SK-N-SH (cell line): Measurements from ENCODE around the gene KIF16B. TPM values are rescaled to one million over a fixed set of nuclear protein-coding genes. Genes with fewer than 3 reads are reported as not detected.

Experiments
- CTCF ChIA-PET: fragments of 300-600, 350-600 bp; formaldehyde crosslinking; extraction: SDS; loops from one replicate; lab custom pipeline; 2021; lab: Yijun Ruan, JAX
- POLR2A ChIA-PET: fragments of 350-600 bp; sonication (Branson Sonifier 250); formaldehyde crosslinking; extraction: SDS; loops from one replicate; lab custom pipeline; 2020; ENCODE audit warnings: antibody characterized with exemption, inconsistent platforms; lab: Yijun Ruan, JAX
- DNase-seq: peaks from one replicate; pipeline ENCODE4 v3.0.0; 2012
- H2AFZ ChIP-seq: fragments of 200-600 bp; sonication (generic); 2 replicates; pipeline ENCODE4 v1.8.1; 2016; ENCODE audit warnings: antibody characterized with exemption, mild to moderate bottlenecking, low read depth
- H3F3A ChIP-seq: fragments of 200-600 bp; sonication (generic); replicated peaks from 2 replicates; pipeline ENCODE3; 2016; ENCODE audit warnings: antibody characterized with exemption, mild to moderate bottlenecking; ENCODE audit not compliant: insufficient read depth
- H3K27ac ChIP-seq, 2 experiments: fragments of 200-500 bp in 1 of 2; fragments of 200-600 bp in 1 of 2; sonication (Bioruptor generic) in 1 of 2; sonication (generic), shearing (Covaris generic) in 1 of 2; 2 replicates each; pipeline versions ENCODE4 v1.5.1 to v1.6.1; 2014 to 2016; ENCODE audit warnings: low read depth in 2 of 2, inconsistent platforms in 1 of 2, low read length in 1 of 2, mild to moderate bottlenecking in 1 of 2, mixed read lengths in 1 of 2
- H3K27me3 ChIP-seq: fragments of 200-600 bp; sonication (generic), shearing (Covaris generic); 2 replicates; pipeline ENCODE4 v1.6.1; 2016; ENCODE audit warnings: mixed run types; ENCODE audit not compliant: insufficient read depth
- H3K36me3 ChIP-seq, 2 experiments: fragments of 200-500 bp in 1 of 2; fragments of 200-600 bp in 1 of 2; sonication (Bioruptor generic) in 1 of 2; sonication (generic) in 1 of 2; replicated peaks in 1 of 2; 2 replicates each; pipeline versions ENCODE3 to v1.5.1; 2014 to 2016; ENCODE audit warnings: low read length in 1 of 2, mild to moderate bottlenecking in 1 of 2; ENCODE audit not compliant: insufficient read depth in 2 of 2, control insufficient read depth in 1 of 2
- H3K4me1 ChIP-seq, 2 experiments: fragments of 200-500 bp in 1 of 2; fragments of 200-600 bp in 1 of 2; sonication (Bioruptor generic) in 1 of 2; sonication (generic), shearing (Covaris generic) in 1 of 2; 2 replicates each; pipeline versions ENCODE4 v1.5.1 to v1.6.1; 2014 to 2016; ENCODE audit warnings: low read depth in 1 of 2, low read length in 1 of 2, mixed run types in 1 of 2; ENCODE audit not compliant: insufficient read depth in 2 of 2, control insufficient read depth in 1 of 2
- H3K4me2 ChIP-seq: fragments of 200-600 bp; sonication (generic), shearing (Covaris generic); 2 replicates; pipeline ENCODE4 v1.6.1; 2017; ENCODE audit warnings: mixed run types
- H3K4me3 ChIP-seq, 2 experiments: fragments of 200-500 bp in 1 of 2; fragments of 200-600 bp in 1 of 2; sonication (Bioruptor generic) in 1 of 2; sonication (generic), shearing (Covaris generic) in 1 of 2; 2 replicates each; pipeline versions ENCODE4 v1.5.1 to v1.8.1; 2014 to 2016; ENCODE audit warnings: low read depth in 2 of 2, inconsistent platforms in 1 of 2, low read length in 1 of 2, mild to moderate bottlenecking in 1 of 2, mixed read lengths in 1 of 2, moderate library complexity in 1 of 2
- H3K79me2 ChIP-seq: fragments of 200-600 bp; sonication (generic); 2 replicates; pipeline ENCODE4 v1.8.1; 2017; ENCODE audit warnings: mild to moderate bottlenecking; ENCODE audit not compliant: insufficient read depth
- H3K9ac ChIP-seq: fragments of 200-600 bp; sonication (generic); 2 replicates; pipeline ENCODE4 v1.6.1; 2017; ENCODE audit warnings: mixed run types
- H3K9me2 ChIP-seq: fragments of 200-600 bp; sonication (generic); 2 replicates; pipeline ENCODE4 v1.6.1; 2017; ENCODE audit warnings: mixed run types
- H3K9me3 ChIP-seq: fragments of 200-600 bp; sonication (generic); 2 replicates; pipeline ENCODE4 v1.6.1; 2017; ENCODE audit warnings: mixed run types, mild to moderate bottlenecking, moderate library complexity
- H4K20me1 ChIP-seq: fragments of 200-600 bp; sonication (generic); 2 replicates; pipeline ENCODE4 v1.6.1; 2017; ENCODE audit warnings: mild to moderate bottlenecking, mixed run types; ENCODE audit not compliant: insufficient read depth
- EP300 ChIP-seq, 2 experiments: IDR thresholded peaks; 2 replicates each; pipeline versions ENCODE4 v1.4.0 to v1.6.1; 2012; ENCODE audit warnings: borderline replicate concordance in 1 of 2, low read depth in 1 of 2, low read length in 1 of 2
- EZH2phosphoT487 ChIP-seq: fragments of 200-600 bp; sonication (generic); IDR thresholded peaks from 2 replicates; pipeline ENCODE4 v1.6.1; 2017; ENCODE audit warnings: low read depth, mixed run types, mild to moderate bottlenecking, antibody characterized with exemption, moderate library complexity, borderline replicate concordance
- FOSL2 ChIP-seq: IDR thresholded peaks from 2 replicates; pipeline ENCODE4 v1.4.0; 2012; ENCODE audit warnings: low read depth, mild to moderate bottlenecking, moderate library complexity, borderline replicate concordance
- FOXM1 ChIP-seq: IDR thresholded peaks from 2 replicates; pipeline ENCODE4 v1.4.0; 2012; ENCODE audit warnings: low read depth, mild to moderate bottlenecking
- GABPA ChIP-seq: IDR thresholded peaks from 2 replicates; pipeline ENCODE4 v1.4.0; 2012; ENCODE audit warnings: low read depth, mild to moderate bottlenecking
- JUND ChIP-seq: IDR thresholded peaks from 2 replicates; pipeline ENCODE4 v1.4.0; 2012
- MEF2A ChIP-seq: IDR thresholded peaks from 2 replicates; pipeline ENCODE4 v1.4.0; 2012; ENCODE audit warnings: low read depth, borderline replicate concordance
- MXI1 ChIP-seq: IDR thresholded peaks from 2 replicates; pipeline ENCODE4 v1.6.1; 2012; ENCODE audit warnings: mild to moderate bottlenecking, low read depth, low read length, improper control_type of control experiment
- NRF1 ChIP-seq: IDR thresholded peaks from 2 replicates; pipeline ENCODE4 v1.6.1; 2012; ENCODE audit warnings: low read depth, mild to moderate bottlenecking, low read length
- POLR2AphosphoS5 ChIP-seq: IDR thresholded peaks from 2 replicates; pipeline ENCODE4 v1.6.1; 2012; ENCODE audit warnings: low read depth, low read length
- RAD21 ChIP-seq: IDR thresholded peaks from 2 replicates; pipeline ENCODE4 v1.6.1; 2012; ENCODE audit warnings: mild to moderate bottlenecking, low read length
- RFX5 ChIP-seq: IDR thresholded peaks from 2 replicates; pipeline ENCODE4 v1.6.1; 2012; ENCODE audit warnings: mild to moderate bottlenecking, improper control_type of control experiment, low read length
- RXRA ChIP-seq: IDR thresholded peaks from 2 replicates; pipeline ENCODE4 v1.4.0; 2012; ENCODE audit warnings: low read depth, mild to moderate bottlenecking, borderline replicate concordance
- SMC3 ChIP-seq: IDR thresholded peaks from 2 replicates; pipeline ENCODE4 v1.6.1; 2012; ENCODE audit warnings: low read depth, low read length, improper control_type of control experiment
- TCF12 ChIP-seq: IDR thresholded peaks from 2 replicates; pipeline ENCODE4 v1.4.0; 2012
- YY1 ChIP-seq: IDR thresholded peaks from 2 replicates; pipeline ENCODE4 v1.4.0; 2012; ENCODE audit warnings: low read depth, mild to moderate bottlenecking
- WGBS: methylation state at CpG from one replicate; pipeline ENCODE4 v1.1.6; 2017; ENCODE audit warnings: low lambda C conversion rate; 5-methylcytosine and 5-hydroxymethylcytosine counted together
- polyA plus RNA-seq, 3 experiments: library from polyadenylated mRNA; depleted of rRNA; stranded (reverse); fragments of >200 nt; gene quantifications; 2 replicates each; pipeline ENCODE4 v1.2.3, GENCODE V29; 2012
- TF ChIP-seq, protein P1 (sequence below): IDR thresholded peaks from 2 replicates; pipeline ENCODE4 v1.4.0; 2012; ENCODE audit warnings: low read depth
- TF ChIP-seq, protein P2 (sequence below): IDR thresholded peaks from 2 replicates; pipeline ENCODE4 v1.4.0; 2012; ENCODE audit warnings: low read depth, borderline replicate concordance
- TF ChIP-seq, protein P3 (sequence below): IDR thresholded peaks from 2 replicates; pipeline ENCODE4 v1.6.1; 2012; ENCODE audit warnings: mild to moderate bottlenecking, low read depth, low read length, moderate library complexity

KIF16B gene
- polyA plus RNA-seq, 1 of the 3 experiments (the other 2 are of a cell fraction): 3.3 TPM

DNA sequence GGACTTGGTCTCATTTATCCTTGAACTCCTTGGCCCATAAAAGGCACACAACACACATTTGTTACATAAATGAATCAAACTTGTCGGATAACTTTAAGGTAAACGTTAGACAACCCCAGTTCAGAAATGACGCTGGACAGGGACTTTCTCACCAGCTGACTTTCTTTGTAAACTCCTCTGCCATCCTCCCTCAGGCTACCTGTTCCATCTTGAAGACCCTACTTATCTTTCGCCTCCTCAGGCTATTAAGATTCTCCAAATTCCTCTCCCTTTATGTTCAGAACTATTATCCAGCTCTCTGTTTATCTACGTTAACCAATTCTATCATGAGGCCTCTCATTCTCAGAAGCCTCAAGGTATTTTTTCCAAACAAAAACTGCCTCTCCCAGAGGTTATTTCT is 47.7 kb upstream of the KIF16B start:
- Histone ChIP-seq H3K4me3 (no peak overlapping the region), H4K20me1 (no peaks in the 10 kb centered on the region), H3K9me3 (no peaks in the 10 kb centered on the region), H3K36me3 (no peaks in the 10 kb centered on the region), H3K79me2 (no peaks in the 10 kb centered on the region), H3K9me2 (no peaks in the 10 kb centered on the region), H2AFZ (no peak overlapping the region), H3K4me1 (no peaks in the 10 kb centered on the region), H3K27me3 (no peaks in the 10 kb centered on the region), H3F3A (no peaks in the 10 kb centered on the region), H3K9ac (no peak overlapping the region), H3K27ac (no peak overlapping the region), H3K4me2 (no peak overlapping the region)
- CTCF ChIA-PET: no interaction called here
- TF ChIP-seq RAD21 (no peak), YY1 (no peak), POLR2AphosphoS5 (no peak), FOXM1 (no peak), MEF2A (no peak), RXRA (no peak), RFX5 (no peak), TCF12 (no peak), EP300 (IDR thresholded peaks at IDR 0.05; ENCODE audit: borderline replicate concordance in 1 of 2, low read depth in 1 of 2, low read length in 1 of 2) (no peak), FOSL2 (no peak), SMC3 (no peak), NRF1 (no peak), GABPA (no peak), MXI1 (no peak), EZH2phosphoT487 (no peak), JUND (no peak)
- TF ChIP-seq, protein P1, sequence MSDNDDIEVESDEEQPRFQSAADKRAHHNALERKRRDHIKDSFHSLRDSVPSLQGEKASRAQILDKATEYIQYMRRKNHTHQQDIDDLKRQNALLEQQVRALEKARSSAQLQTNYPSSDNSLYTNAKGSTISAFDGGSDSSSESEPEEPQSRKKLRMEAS: no peak
- TF ChIP-seq, protein P2, sequence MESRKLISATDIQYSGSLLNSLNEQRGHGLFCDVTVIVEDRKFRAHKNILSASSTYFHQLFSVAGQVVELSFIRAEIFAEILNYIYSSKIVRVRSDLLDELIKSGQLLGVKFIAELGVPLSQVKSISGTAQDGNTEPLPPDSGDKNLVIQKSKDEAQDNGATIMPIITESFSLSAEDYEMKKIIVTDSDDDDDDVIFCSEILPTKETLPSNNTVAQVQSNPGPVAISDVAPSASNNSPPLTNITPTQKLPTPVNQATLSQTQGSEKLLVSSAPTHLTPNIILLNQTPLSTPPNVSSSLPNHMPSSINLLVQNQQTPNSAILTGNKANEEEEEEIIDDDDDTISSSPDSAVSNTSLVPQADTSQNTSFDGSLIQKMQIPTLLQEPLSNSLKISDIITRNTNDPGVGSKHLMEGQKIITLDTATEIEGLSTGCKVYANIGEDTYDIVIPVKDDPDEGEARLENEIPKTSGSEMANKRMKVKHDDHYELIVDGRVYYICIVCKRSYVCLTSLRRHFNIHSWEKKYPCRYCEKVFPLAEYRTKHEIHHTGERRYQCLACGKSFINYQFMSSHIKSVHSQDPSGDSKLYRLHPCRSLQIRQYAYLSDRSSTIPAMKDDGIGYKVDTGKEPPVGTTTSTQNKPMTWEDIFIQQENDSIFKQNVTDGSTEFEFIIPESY: no peak
- TF ChIP-seq, protein P3, sequence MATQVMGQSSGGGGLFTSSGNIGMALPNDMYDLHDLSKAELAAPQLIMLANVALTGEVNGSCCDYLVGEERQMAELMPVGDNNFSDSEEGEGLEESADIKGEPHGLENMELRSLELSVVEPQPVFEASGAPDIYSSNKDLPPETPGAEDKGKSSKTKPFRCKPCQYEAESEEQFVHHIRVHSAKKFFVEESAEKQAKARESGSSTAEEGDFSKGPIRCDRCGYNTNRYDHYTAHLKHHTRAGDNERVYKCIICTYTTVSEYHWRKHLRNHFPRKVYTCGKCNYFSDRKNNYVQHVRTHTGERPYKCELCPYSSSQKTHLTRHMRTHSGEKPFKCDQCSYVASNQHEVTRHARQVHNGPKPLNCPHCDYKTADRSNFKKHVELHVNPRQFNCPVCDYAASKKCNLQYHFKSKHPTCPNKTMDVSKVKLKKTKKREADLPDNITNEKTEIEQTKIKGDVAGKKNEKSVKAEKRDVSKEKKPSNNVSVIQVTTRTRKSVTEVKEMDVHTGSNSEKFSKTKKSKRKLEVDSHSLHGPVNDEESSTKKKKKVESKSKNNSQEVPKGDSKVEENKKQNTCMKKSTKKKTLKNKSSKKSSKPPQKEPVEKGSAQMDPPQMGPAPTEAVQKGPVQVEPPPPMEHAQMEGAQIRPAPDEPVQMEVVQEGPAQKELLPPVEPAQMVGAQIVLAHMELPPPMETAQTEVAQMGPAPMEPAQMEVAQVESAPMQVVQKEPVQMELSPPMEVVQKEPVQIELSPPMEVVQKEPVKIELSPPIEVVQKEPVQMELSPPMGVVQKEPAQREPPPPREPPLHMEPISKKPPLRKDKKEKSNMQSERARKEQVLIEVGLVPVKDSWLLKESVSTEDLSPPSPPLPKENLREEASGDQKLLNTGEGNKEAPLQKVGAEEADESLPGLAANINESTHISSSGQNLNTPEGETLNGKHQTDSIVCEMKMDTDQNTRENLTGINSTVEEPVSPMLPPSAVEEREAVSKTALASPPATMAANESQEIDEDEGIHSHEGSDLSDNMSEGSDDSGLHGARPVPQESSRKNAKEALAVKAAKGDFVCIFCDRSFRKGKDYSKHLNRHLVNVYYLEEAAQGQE: no peak
- POLR2A ChIA-PET: no interaction called here
- DNase-seq: no peak
- 67% methylated on average over 5 of the region's 5 CpGs for WGBS
